MM.1S (cell line): Measurements from ENCODE around the gene CELF2.

Source experiments
- EZH2 ChIP-seq: fragments of 300-600 bp; sonication (generic); optimal IDR thresholded peaks from 2 replicates; pipeline ENCODE3; 2017; ENCODE audit warnings: low read depth, mild to moderate bottlenecking, antibody characterized with exemption, low read length, mixed read lengths
- TF ChIP-seq, protein P1 (sequence below): fragments of 300-600 bp; sonication (generic); IDR thresholded peaks from 2 replicates; pipeline ENCODE4 v1.5.1; 2016; ENCODE audit warnings: antibody characterized with exemption, low read length, mixed read lengths

DNA sequence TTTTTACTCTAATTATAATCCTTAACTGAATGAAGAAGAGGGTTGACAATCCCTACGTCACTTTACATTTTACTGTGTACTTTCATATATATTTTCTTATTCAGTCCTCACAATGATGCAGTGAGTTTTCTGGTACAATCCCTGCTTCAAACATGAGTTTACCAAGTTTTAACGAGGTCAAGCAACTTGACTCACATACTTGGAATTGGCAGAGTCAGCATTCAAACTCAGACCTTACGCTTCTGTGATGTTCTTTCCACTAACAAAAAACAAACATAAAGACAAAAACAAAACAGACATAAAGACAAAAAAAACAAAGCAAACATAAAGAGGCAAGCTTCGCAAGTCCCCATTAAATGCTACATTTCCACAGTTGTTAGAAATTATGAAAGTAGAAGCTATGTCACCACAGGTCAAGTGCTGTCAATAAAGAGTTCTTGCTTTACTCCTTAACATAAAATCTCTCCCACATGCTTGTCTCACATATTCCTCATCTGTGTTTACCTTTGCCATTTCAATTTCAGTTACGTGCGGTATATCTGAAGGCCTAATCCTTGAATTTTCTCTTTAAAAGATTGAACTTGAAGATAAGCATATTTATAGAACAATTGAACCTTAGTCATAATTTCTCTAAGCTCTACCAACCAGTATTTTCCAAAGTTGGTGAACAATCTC is 217.3 kb downstream of the CELF2 start:
- TF ChIP-seq EZH2, result no peak
- TF ChIP-seq, protein P1, sequence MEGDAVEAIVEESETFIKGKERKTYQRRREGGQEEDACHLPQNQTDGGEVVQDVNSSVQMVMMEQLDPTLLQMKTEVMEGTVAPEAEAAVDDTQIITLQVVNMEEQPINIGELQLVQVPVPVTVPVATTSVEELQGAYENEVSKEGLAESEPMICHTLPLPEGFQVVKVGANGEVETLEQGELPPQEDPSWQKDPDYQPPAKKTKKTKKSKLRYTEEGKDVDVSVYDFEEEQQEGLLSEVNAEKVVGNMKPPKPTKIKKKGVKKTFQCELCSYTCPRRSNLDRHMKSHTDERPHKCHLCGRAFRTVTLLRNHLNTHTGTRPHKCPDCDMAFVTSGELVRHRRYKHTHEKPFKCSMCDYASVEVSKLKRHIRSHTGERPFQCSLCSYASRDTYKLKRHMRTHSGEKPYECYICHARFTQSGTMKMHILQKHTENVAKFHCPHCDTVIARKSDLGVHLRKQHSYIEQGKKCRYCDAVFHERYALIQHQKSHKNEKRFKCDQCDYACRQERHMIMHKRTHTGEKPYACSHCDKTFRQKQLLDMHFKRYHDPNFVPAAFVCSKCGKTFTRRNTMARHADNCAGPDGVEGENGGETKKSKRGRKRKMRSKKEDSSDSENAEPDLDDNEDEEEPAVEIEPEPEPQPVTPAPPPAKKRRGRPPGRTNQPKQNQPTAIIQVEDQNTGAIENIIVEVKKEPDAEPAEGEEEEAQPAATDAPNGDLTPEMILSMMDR, result no peak
